ENCODE measurements around the gene IL22. TPM values are rescaled to one million over a fixed set of nuclear protein-coding genes. Genes with fewer than 3 reads are reported as not detected.

IL22 gene
- polyA plus RNA-seq, 1 donor (not counting 4 experiments of a cell fraction or from before 2014, with no cell fraction given): not detected

DNA sequence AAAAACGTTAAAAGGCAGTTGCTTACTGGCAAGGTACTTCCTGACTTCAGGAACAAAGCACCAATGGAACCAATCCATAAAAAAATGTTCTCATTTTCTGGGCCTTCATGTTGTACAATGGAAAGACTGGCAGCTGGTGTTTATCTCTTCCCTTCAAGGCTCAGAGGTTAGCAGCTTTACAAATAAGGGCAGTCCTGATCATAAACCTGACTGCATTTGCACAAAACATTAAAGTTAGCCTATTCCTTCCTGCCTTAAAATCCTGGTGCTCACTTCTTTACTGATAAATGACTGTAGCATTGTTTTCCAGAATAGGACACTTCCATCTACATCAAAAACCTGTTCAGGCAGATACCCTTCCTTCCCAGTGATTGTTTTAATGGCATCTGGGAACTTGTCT, 47.0 kb downstream of the IL22 start:
- no peak overlapping the region for H2AFZ ChIP-seq (ENCODE audit: control insufficient read depth, low read length)
- no peak overlapping the region for H3K4me2 ChIP-seq (ENCODE audit: control insufficient read depth, extremely low read depth, insufficient read depth, low read depth, low read length)
- peaks cover 15% of the 10 kb centered on the region for H3K27me3 ChIP-seq (ENCODE audit: control insufficient read depth, extremely low read depth, insufficient read depth, low read length)
- no peak overlapping the region for H3K9ac ChIP-seq (ENCODE audit: control insufficient read depth, extremely low read depth, insufficient read depth, low read length)
- H3K9me3 ChIP-seq (ENCODE audit: control insufficient read depth, low read depth, low read length): no peaks in the 10 kb centered on the region
- TF ChIP-seq, protein P1, sequence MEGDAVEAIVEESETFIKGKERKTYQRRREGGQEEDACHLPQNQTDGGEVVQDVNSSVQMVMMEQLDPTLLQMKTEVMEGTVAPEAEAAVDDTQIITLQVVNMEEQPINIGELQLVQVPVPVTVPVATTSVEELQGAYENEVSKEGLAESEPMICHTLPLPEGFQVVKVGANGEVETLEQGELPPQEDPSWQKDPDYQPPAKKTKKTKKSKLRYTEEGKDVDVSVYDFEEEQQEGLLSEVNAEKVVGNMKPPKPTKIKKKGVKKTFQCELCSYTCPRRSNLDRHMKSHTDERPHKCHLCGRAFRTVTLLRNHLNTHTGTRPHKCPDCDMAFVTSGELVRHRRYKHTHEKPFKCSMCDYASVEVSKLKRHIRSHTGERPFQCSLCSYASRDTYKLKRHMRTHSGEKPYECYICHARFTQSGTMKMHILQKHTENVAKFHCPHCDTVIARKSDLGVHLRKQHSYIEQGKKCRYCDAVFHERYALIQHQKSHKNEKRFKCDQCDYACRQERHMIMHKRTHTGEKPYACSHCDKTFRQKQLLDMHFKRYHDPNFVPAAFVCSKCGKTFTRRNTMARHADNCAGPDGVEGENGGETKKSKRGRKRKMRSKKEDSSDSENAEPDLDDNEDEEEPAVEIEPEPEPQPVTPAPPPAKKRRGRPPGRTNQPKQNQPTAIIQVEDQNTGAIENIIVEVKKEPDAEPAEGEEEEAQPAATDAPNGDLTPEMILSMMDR (optimal IDR thresholded peaks at IDR 0.05 in 1 of 3, IDR thresholded peaks at IDR 0.05 in 1 of 3, conservative IDR thresholded peaks at IDR 0.05 in 1 of 3; ENCODE audit: extremely low read depth in 1 of 3, insufficient read depth in 2 of 3, low read length in 3 of 3): no peak
- TF ChIP-seq EZH2 (IDR thresholded peaks at IDR 0.05; ENCODE audit: low read length): no peak
- DNase-seq (ENCODE audit: low read depth, low spot score) (no peak), FAIRE-seq (peak; percentile 81)
- no peaks in the 10 kb centered on the region for H3K9me1 ChIP-seq (ENCODE audit: control insufficient read depth, extremely low read depth, insufficient read depth, low read length)
- no peaks in the 10 kb centered on the region for H3K36me3 ChIP-seq (ENCODE audit: control insufficient read depth in 2 of 2, extremely low read depth in 1 of 2, insufficient read depth in 2 of 2, low read length in 2 of 2)
- no peaks in the 10 kb centered on the region for H3K4me1 ChIP-seq (ENCODE audit: control insufficient read depth, extremely low read depth, insufficient read depth, low read length)
- no peak overlapping the region for H3K4me3 ChIP-seq (ENCODE audit: control insufficient read depth in 2 of 3, extremely low read depth in 1 of 3, insufficient read depth in 2 of 3, low read depth in 1 of 3, low read length in 3 of 3)
- dilution Hi-C loops (cut with MboI; ENCODE audit: extremely low pct_ligation_motif_present, low sequenced_read_pairs): loop anchor here (25.0 kb wide), 1 partner anchor 106 kb away; no protein-coding TSS in a partner anchor
- no peak overlapping the region for H3K27ac ChIP-seq (ENCODE audit: control insufficient read depth, insufficient read depth, low read length)
- no peaks in the 10 kb centered on the region for H3K79me2 ChIP-seq (ENCODE audit: control insufficient read depth, insufficient read depth, low read length)
- H4K20me1 ChIP-seq (ENCODE audit: control insufficient read depth, extremely low read depth, insufficient read depth, low read length): no peaks in the 10 kb centered on the region

DNA sequence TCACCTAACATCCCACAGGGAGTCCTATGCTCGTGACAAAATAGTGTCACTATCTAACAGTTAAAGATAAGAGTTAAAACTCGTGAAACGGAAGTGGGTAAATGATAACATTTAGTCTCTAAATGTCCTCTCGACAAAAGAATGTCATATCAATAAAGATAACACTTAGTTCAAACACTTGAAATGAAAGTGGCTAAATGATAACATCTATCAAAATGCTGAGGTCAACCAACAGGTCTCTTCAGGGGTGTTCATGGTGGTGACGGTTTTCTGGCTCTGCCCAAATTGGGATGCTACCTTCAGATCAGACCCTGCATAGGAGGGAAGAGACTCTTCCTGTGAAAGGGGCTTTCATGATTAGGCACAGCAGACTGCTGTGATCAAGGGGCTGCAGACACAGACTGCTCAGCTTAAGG, 49.9 kb downstream of the IL22 start:
- FAIRE-seq (no peak), DNase-seq (ENCODE audit: low read depth, low spot score) (no peak)
- dilution Hi-C loops (cut with MboI; ENCODE audit: extremely low pct_ligation_motif_present, low sequenced_read_pairs): loop anchor here (25.0 kb wide), 1 partner anchor 109 kb away; no protein-coding TSS in a partner anchor
- H3K4me3 ChIP-seq (ENCODE audit: control insufficient read depth in 2 of 3, extremely low read depth in 1 of 3, insufficient read depth in 2 of 3, low read depth in 1 of 3, low read length in 3 of 3): no peak overlapping the region
- H2AFZ ChIP-seq (ENCODE audit: control insufficient read depth, low read length): no peak overlapping the region
- no peak for TF ChIP-seq EZH2 (IDR thresholded peaks at IDR 0.05; ENCODE audit: low read length)
- TF ChIP-seq, protein P1 (optimal IDR thresholded peaks at IDR 0.05 in 1 of 3, IDR thresholded peaks at IDR 0.05 in 1 of 3, conservative IDR thresholded peaks at IDR 0.05 in 1 of 3; ENCODE audit: extremely low read depth in 1 of 3, insufficient read depth in 2 of 3, low read length in 3 of 3): no peak
- no peaks in the 10 kb centered on the region for H3K4me1 ChIP-seq (ENCODE audit: control insufficient read depth, extremely low read depth, insufficient read depth, low read length)
- no peak overlapping the region for H3K4me2 ChIP-seq (ENCODE audit: control insufficient read depth, extremely low read depth, insufficient read depth, low read depth, low read length)
- H3K27me3 ChIP-seq (ENCODE audit: control insufficient read depth, extremely low read depth, insufficient read depth, low read length): peaks cover 15% of the 10 kb centered on the region
- no peaks in the 10 kb centered on the region for H3K79me2 ChIP-seq (ENCODE audit: control insufficient read depth, insufficient read depth, low read length)
- H3K36me3 ChIP-seq (ENCODE audit: control insufficient read depth in 2 of 2, extremely low read depth in 1 of 2, insufficient read depth in 2 of 2, low read length in 2 of 2): no peaks in the 10 kb centered on the region
- no peak overlapping the region for H3K27ac ChIP-seq (ENCODE audit: control insufficient read depth, insufficient read depth, low read length)
- H3K9me3 ChIP-seq (ENCODE audit: control insufficient read depth, low read depth, low read length): no peaks in the 10 kb centered on the region
- no peak overlapping the region for H3K9ac ChIP-seq (ENCODE audit: control insufficient read depth, extremely low read depth, insufficient read depth, low read length)
- H3K9me1 ChIP-seq (ENCODE audit: control insufficient read depth, extremely low read depth, insufficient read depth, low read length): no peaks in the 10 kb centered on the region
- H4K20me1 ChIP-seq (ENCODE audit: control insufficient read depth, extremely low read depth, insufficient read depth, low read length): no peaks in the 10 kb centered on the region

Measured in keratinocyte (primary cell).